Tibial artery (tissue), 4 donors: Measurements from ENCODE around the gene SCYL1.

ENCODE experiments used
- DNase-seq, 2 donors: peaks; one replicate each; pipeline ENCODE4 v3.0.0-alpha.2; 2019
- H3K27ac ChIP-seq, 2 donors: fragments of 200-600 bp; sonication (generic) in 1 of 2; 1 replicate in 1 of 2; 2 replicates in 1 of 2; pipeline ENCODE4 v1.5.1; 2018 to 2019; ENCODE audit warnings: mild to moderate bottlenecking in 1 of 2
- H3K27me3 ChIP-seq, 2 donors: fragments of 200-600 bp; sonication (generic) in 1 of 2; one replicate each; pipeline versions ENCODE4 v1.5.1 to v1.6.0; 2016 to 2019
- H3K36me3 ChIP-seq, 3 donors: fragments of 200-600 bp; sonication (generic) in 2 of 3; one replicate each; pipeline ENCODE4 v1.5.1; 2016 to 2019; ENCODE audit warnings: mild to moderate bottlenecking in 2 of 3
- H3K4me1 ChIP-seq, 4 donors: fragments of 200-600 bp; sonication (generic) in 2 of 4; 1 replicate in 3 of 4; 2 replicates in 1 of 4; pipeline ENCODE4 v1.5.1; 2016 to 2019
- H3K4me3 ChIP-seq, 2 donors: fragments of 200-600 bp; sonication (generic) in 1 of 2; 1 replicate in 1 of 2; 2 replicates in 1 of 2; pipeline ENCODE4 v1.5.1; 2018 to 2019; ENCODE audit warnings: mild to moderate bottlenecking in 2 of 2
- H3K9me3 ChIP-seq, 3 donors: fragments of 200-600 bp; sonication (generic) in 1 of 3; one replicate each; pipeline ENCODE4 v1.5.1; 2016 to 2019
- CTCF ChIP-seq, 2 experiments: fragments of 200-600 bp in 1 of 2; fragments of 450-650 bp in 1 of 2; IDR thresholded peaks; one replicate each; pipeline ENCODE4 v1.5.1; 2017 to 2019; ENCODE audit warnings: antibody characterized with exemption in 2 of 2, mild to moderate bottlenecking in 1 of 2, moderate library complexity in 1 of 2
- intact Hi-C: fragments of 100-400 bp; cut with DNase I; formaldehyde crosslinking; loops from one replicate; pipeline ENCODE4 v1.15.0; 2023; ENCODE audit warnings: low total_unique reads

Gene SCYL1

GRCh38 chr11:65552388-65552951 is 27.6 kb downstream of the SCYL1 start:
- no peak overlapping the region for H3K27ac ChIP-seq
- no peak for DNase-seq
- no peaks in the 10 kb centered on the region for H3K27me3 ChIP-seq
- intact Hi-C loops = no loop called here
- H3K4me1 ChIP-seq = peaks cover 0 to 42% (median 37%) of the 10 kb centered on the region in 4 donors
- H3K4me3 ChIP-seq = no peak overlapping the region
- H3K9me3 ChIP-seq = no peaks in the 10 kb centered on the region
- peaks cover 0 to 63% (median 38%) of the 10 kb centered on the region in 3 donors for H3K36me3 ChIP-seq
- TF ChIP-seq CTCF (IDR thresholded peaks at IDR 0.05) = no peak

- H3K27me3 ChIP-seq = no peaks in the 10 kb centered on the region
- H3K4me3 ChIP-seq = no peak overlapping the region
- no peak for DNase-seq
- peaks cover 0 to 53% (median 33%) of the 10 kb centered on the region in 3 donors for H3K36me3 ChIP-seq
- TF ChIP-seq CTCF (IDR thresholded peaks at IDR 0.05) = no peak
- H3K27ac ChIP-seq = peak overlapping the region; percentile 96 to 98
- H3K9me3 ChIP-seq = no peaks in the 10 kb centered on the region
- intact Hi-C loops = no loop called here
- H3K4me1 ChIP-seq = peaks cover 0 to 42% (median 38%) of the 10 kb centered on the region in 4 donors
Measured at GRCh38 chr11:65553301-65554001, 28.6 kb downstream of the SCYL1 start.

- H3K4me3 ChIP-seq = no peak overlapping the region
- no peak for DNase-seq
- no peak for TF ChIP-seq CTCF (IDR thresholded peaks at IDR 0.05)
- no peaks in the 10 kb centered on the region for H3K27me3 ChIP-seq
- H3K27ac ChIP-seq = peak overlapping the region; percentile 96 to 98
- peaks cover 0 to 45% (median 33%) of the 10 kb centered on the region in 3 donors for H3K36me3 ChIP-seq
- intact Hi-C loops = no loop called here
- H3K4me1 ChIP-seq = peaks cover 0 to 50% (median 45%) of the 10 kb centered on the region in 4 donors
- H3K9me3 ChIP-seq = no peaks in the 10 kb centered on the region
Measured at GRCh38 chr11:65554057-65554818, 29.4 kb downstream of the SCYL1 start.

GRCh38 chr11:65554842-65555430 is 30.1 kb downstream of the SCYL1 start:
- TF ChIP-seq CTCF (IDR thresholded peaks at IDR 0.05) = no peak
- Histone ChIP-seq H3K4me3 (no peak overlapping the region), H3K27me3 (no peaks in the 10 kb centered on the region), H3K36me3 (peaks cover 0 to 41% (median 33%) of the 10 kb centered on the region in 3 donors), H3K9me3 (no peaks in the 10 kb centered on the region), H3K4me1 (peaks cover 0 to 57% (median 52%) of the 10 kb centered on the region in 4 donors), H3K27ac (peak overlapping the region; percentile 96 to 98)
- intact Hi-C loops = no loop called here
- DNase-seq = no peak

GRCh38 chr11:65555693-65556231 is 30.9 kb downstream of the SCYL1 start:
- Histone ChIP-seq H3K4me3 (peak overlapping the region in 1 of 2 donors; percentile 75), H3K27me3 (no peaks in the 10 kb centered on the region), H3K27ac (peak overlapping the region; percentile 96 to 98), H3K36me3 (peaks cover 0 to 34% (median 32%) of the 10 kb centered on the region in 3 donors), H3K4me1 (peaks cover 5 to 65% (median 61%) of the 10 kb centered on the region in 4 donors), H3K9me3 (no peaks in the 10 kb centered on the region)
- DNase-seq = peak; percentile 71 to 86
- no peak for TF ChIP-seq CTCF (IDR thresholded peaks at IDR 0.05)
- intact Hi-C loops = no loop called here
